Mesenchymal stem cell (in vitro differentiated cells and primary cell): ENCODE results near the gene CDH4.
A peak's percentile ranks its signal among the peaks of the same experiment; 100 is the strongest.

Source experiments
- DNase-seq: peaks from one replicate; pipeline ENCODE4 v3.0.0-alpha.2; 2013
- H2AFZ ChIP-seq: one replicate; pipeline ENCODE4 v1.6.1; 2013; ENCODE audit warnings: low read depth, mild to moderate bottlenecking, control low read depth, inconsistent platforms, low read length, moderate library complexity
- H2AK5ac ChIP-seq: 2 replicates; pipeline ENCODE4 v1.6.1; 2013; ENCODE audit warnings: low read length, moderate library complexity, mild to moderate bottlenecking, inconsistent platforms; ENCODE audit not compliant: severe bottlenecking
- H2BK120ac ChIP-seq: one replicate; pipeline ENCODE4 v1.6.1; 2013; ENCODE audit warnings: low read depth, mild to moderate bottlenecking, inconsistent platforms, low read length, moderate library complexity
- H2BK12ac ChIP-seq, 2 experiments: one replicate each; pipeline ENCODE4 v1.6.1; 2013; ENCODE audit warnings: inconsistent platforms in 2 of 2, low read length in 2 of 2, mild to moderate bottlenecking in 2 of 2, moderate library complexity in 2 of 2, control low read depth in 1 of 2
- H2BK15ac ChIP-seq: one replicate; pipeline ENCODE4 v1.6.1; 2013; ENCODE audit warnings: mild to moderate bottlenecking, low read depth, inconsistent platforms; ENCODE audit not compliant: poor library complexity, severe bottlenecking
- H2BK5ac ChIP-seq: 2 replicates; pipeline ENCODE4 v1.6.1; 2013; ENCODE audit warnings: low read depth, mild to moderate bottlenecking, low read length, control low read depth, inconsistent platforms; ENCODE audit not compliant: poor library complexity, severe bottlenecking
- H3K14ac ChIP-seq, 2 experiments: one replicate each; pipeline ENCODE4 v1.6.1; 2013; ENCODE audit warnings: inconsistent platforms in 2 of 2, low read length in 2 of 2, control low read depth in 1 of 2, mild to moderate bottlenecking in 1 of 2, moderate library complexity in 1 of 2
- H3K18ac ChIP-seq, 2 experiments: one replicate each; pipeline ENCODE4 v1.6.1; 2013; ENCODE audit warnings: inconsistent platforms in 2 of 2, low read length in 2 of 2, control low read depth in 1 of 2, low read depth in 1 of 2, mild to moderate bottlenecking in 1 of 2
- H3K23ac ChIP-seq, 2 experiments: one replicate each; pipeline ENCODE4 v1.6.1; 2013; ENCODE audit warnings: inconsistent platforms in 2 of 2, low read length in 2 of 2, mild to moderate bottlenecking in 2 of 2, moderate library complexity in 2 of 2, control low read depth in 1 of 2
- H3K27ac ChIP-seq: 2 replicates; pipeline ENCODE4 v1.5.1; 2013; ENCODE audit warnings: mild to moderate bottlenecking, moderate library complexity, low read length, control low read depth, inconsistent platforms; ENCODE audit not compliant: poor library complexity, severe bottlenecking
- H3K27me3 ChIP-seq, 2 experiments: 2 replicates each; pipeline versions ENCODE4 v1.6.1 to v1.7.0; 2013; ENCODE audit warnings: low read length in 2 of 2, mild to moderate bottlenecking in 2 of 2, moderate library complexity in 2 of 2, control low read depth in 1 of 2, inconsistent platforms in 1 of 2; ENCODE audit not compliant: control insufficient read depth in 1 of 2, insufficient read depth in 1 of 2
- H3K36me3 ChIP-seq, 2 experiments: 2 replicates each; pipeline versions ENCODE4 v1.6.1 to v1.7.0; 2013; ENCODE audit warnings: low read length in 2 of 2, control low read depth in 1 of 2, inconsistent platforms in 1 of 2, low read depth in 1 of 2, mild to moderate bottlenecking in 1 of 2; ENCODE audit not compliant: insufficient read depth in 2 of 2, control insufficient read depth in 1 of 2
- H3K4ac ChIP-seq, 2 experiments: one replicate each; pipeline ENCODE4 v1.6.1; 2013; ENCODE audit warnings: inconsistent platforms in 2 of 2, low read length in 2 of 2, mild to moderate bottlenecking in 2 of 2, moderate library complexity in 2 of 2, control low read depth in 1 of 2, low read depth in 1 of 2
- H3K4me1 ChIP-seq: 2 replicates; pipeline ENCODE4 v1.6.1; 2013; ENCODE audit warnings: low read depth, low read length, control low read depth; ENCODE audit not compliant: control insufficient read depth, insufficient read depth
- H3K4me2 ChIP-seq: 2 replicates; pipeline ENCODE4 v1.6.1; 2013; ENCODE audit warnings: low read length, mild to moderate bottlenecking, inconsistent platforms; ENCODE audit not compliant: poor library complexity, severe bottlenecking
- H3K4me3 ChIP-seq, 2 experiments: 2 replicates each; pipeline versions ENCODE4 v1.5.1 to v1.7.0; 2013; ENCODE audit warnings: low read length in 2 of 2, mild to moderate bottlenecking in 2 of 2, control low read depth in 1 of 2, low read depth in 1 of 2; ENCODE audit not compliant: insufficient read depth in 1 of 2
- H3K79me1 ChIP-seq: replicated peaks from 2 replicates; pipeline ENCODE4 v1.6.1; 2013; ENCODE audit warnings: mild to moderate bottlenecking, control low read depth, low read length, inconsistent platforms; ENCODE audit not compliant: poor library complexity, severe bottlenecking
- H3K9ac ChIP-seq: 2 replicates; pipeline ENCODE4 v1.7.0; 2013; ENCODE audit warnings: mild to moderate bottlenecking, low read length, moderate library complexity
- H3K9me3 ChIP-seq: 2 replicates; pipeline ENCODE4 v1.7.0; 2013; ENCODE audit warnings: mild to moderate bottlenecking, low read length; ENCODE audit not compliant: control insufficient read depth
- H4K8ac ChIP-seq: one replicate; pipeline ENCODE4 v1.6.1; 2013; ENCODE audit warnings: inconsistent platforms, mild to moderate bottlenecking, low read length, moderate library complexity
- H4K91ac ChIP-seq: one replicate; pipeline ENCODE4 v1.6.1; 2013; ENCODE audit warnings: mild to moderate bottlenecking, low read length, inconsistent platforms
- WGBS: methylation state at CpG from one replicate; pipeline ENCODE4 v1.1.7; 2013; ENCODE audit warnings: mixed read lengths; 5-methylcytosine and 5-hydroxymethylcytosine counted together

CDH4 gene

DNA sequence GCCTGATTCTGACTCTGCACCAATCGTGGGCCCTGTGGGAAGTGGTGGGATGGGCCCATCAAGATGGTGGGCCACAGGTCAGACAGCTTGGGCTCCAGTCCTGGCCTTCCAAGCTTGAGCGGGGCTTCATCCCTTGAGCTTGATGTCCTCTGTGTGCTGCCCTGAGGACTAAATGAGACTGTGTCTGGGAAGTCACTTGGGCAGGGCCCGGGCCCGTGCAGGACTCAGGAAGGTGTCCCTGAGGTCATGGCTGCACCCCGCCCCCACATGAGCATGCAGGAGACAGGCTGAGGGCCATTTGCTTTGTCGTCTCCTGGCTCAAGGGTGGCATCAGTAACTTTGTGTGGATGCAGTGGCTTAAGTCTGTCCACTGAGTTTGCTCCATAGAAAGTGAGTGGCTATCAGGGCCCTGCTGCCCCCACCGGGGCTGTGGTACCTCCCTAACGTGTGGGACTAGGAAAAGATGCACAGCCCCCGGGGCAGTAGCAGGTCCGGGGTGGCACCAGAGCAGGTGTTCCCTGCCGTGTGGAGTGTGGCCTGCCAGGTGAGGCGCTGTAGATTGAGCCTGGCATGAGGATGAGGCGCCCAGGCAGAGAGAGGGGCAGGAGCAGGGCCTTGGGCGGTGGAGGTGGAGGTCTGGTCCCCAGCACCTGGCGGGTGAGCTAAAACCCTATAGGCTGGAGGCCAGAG lies 515.0 kb downstream of the CDH4 start:
- WGBS = 90% methylated on average over 15 of the region's 15 CpGs
- Histone ChIP-seq H3K27ac (no peak overlapping the region), H3K4ac (no peak overlapping the region), H2AK5ac (no peak overlapping the region), H3K9me3 (no peaks in the 10 kb centered on the region), H3K23ac (no peak overlapping the region), H4K91ac (no peak overlapping the region), H4K8ac (no peak overlapping the region), H3K27me3 (peaks cover 18 to 21% of the 10 kb centered on the region in 2 experiments), H3K18ac (no peak overlapping the region), H2BK12ac (no peak overlapping the region), H3K9ac (no peak overlapping the region), H3K79me1 (no peaks in the 10 kb centered on the region), H2BK5ac (no peak overlapping the region), H3K4me2 (no peak overlapping the region), H3K14ac (peak overlapping the region in 1 of 2 experiments; percentile 69), H2BK15ac (no peak overlapping the region), H2BK120ac (no peak overlapping the region), H3K4me3 (no peak overlapping the region), H3K36me3 (no peaks in the 10 kb centered on the region), H3K4me1 (no peaks in the 10 kb centered on the region), H2AFZ (no peak overlapping the region)
- DNase-seq = no peak

DNA sequence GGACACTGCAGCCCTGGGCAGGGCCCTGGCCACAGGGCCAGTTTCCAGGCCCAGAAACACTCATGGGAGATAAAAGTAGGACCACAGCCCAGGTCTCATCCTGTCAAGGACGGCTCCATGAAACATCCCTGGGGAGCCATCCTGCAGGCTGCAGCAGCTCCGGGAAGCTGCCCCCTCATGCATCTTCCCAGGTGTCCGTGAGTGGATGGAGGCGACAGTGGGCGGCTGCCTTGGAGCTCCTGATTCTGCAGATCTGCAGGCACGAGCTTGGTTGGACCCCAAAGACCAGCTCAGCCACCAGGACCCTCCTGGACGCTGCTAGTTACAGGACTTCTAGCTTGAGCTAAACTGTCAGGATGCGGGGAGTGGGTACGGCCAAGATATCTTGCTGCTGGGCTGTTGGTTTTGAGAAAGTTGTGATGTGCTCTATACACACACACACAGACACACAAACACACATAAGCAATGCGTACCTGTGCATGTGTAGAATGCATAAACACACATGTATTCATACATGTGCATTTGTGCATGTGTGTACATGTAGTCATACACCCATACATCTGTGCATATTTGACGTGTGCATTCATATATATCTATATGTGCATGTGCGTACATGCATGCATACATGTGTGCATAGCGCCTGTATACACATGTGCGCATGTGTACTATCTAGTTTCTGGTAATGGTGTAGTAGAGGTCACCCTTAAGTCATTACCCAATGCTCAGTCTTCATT lies 515.9 kb downstream of the CDH4 start:
- no peak overlapping the region for H4K91ac ChIP-seq
- no peak overlapping the region for H3K18ac ChIP-seq
- H3K27me3 ChIP-seq = peaks cover 16 to 18% of the 10 kb centered on the region in 2 experiments
- no peak overlapping the region for H2BK120ac ChIP-seq
- WGBS = 93% methylated on average over 10 of the region's 14 CpGs
- no peak overlapping the region for H2AFZ ChIP-seq
- H3K4me2 ChIP-seq = no peak overlapping the region
- H3K4me1 ChIP-seq = no peaks in the 10 kb centered on the region
- H2AK5ac ChIP-seq = no peak overlapping the region
- no peak overlapping the region for H3K9ac ChIP-seq
- no peaks in the 10 kb centered on the region for H3K79me1 ChIP-seq
- no peak overlapping the region for H2BK12ac ChIP-seq
- no peaks in the 10 kb centered on the region for H3K9me3 ChIP-seq
- no peak overlapping the region for H3K4me3 ChIP-seq
- no peak overlapping the region for H2BK15ac ChIP-seq
- H3K36me3 ChIP-seq = no peaks in the 10 kb centered on the region
- no peak overlapping the region for H3K14ac ChIP-seq
- no peak for DNase-seq
- H4K8ac ChIP-seq = no peak overlapping the region
- H3K4ac ChIP-seq = no peak overlapping the region
- H3K27ac ChIP-seq = no peak overlapping the region
- no peak overlapping the region for H3K23ac ChIP-seq
- no peak overlapping the region for H2BK5ac ChIP-seq

DNA sequence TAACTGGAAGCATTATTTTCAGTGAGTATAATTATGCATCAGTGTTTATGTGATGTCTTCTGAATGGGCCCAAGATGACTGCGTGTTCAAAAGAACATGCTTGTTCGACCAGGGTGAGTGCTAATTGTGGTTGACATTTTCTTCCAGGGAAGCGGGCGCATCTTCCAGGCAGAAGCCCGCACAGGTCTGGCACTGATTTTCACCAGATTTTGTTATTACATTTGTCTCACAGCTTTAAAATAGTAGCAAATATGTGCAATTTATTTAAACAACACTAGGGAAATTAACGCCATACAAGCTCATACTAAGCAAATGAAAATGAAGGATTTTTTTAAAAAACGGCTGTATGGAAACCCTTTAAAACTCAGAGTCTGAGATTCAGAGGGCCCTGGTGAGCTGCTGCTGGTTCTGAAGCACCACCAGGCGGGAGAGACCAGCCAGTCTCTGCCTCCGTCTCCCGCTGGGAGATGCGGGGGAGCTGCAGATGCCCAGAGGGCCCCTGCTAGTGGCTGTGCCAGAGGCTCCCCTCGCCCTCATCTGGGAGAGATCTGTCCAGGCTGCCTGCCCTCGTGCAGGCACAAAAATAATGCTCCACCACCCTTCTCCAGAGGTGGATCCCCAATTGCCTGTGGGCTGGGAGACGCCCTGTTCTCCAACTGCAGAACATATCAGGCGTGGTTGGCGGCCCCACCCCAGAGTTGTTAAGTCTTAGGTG lies 516.7 kb downstream of the CDH4 start:
- Histone ChIP-seq H3K4me1 (no peaks in the 10 kb centered on the region), H4K8ac (no peak overlapping the region), H3K4ac (no peak overlapping the region), H2BK120ac (no peak overlapping the region), H3K14ac (no peak overlapping the region), H3K27ac (no peak overlapping the region), H3K79me1 (no peaks in the 10 kb centered on the region), H3K18ac (no peak overlapping the region), H3K4me3 (no peak overlapping the region), H3K23ac (no peak overlapping the region), H2BK12ac (no peak overlapping the region), H4K91ac (no peak overlapping the region), H2BK15ac (no peak overlapping the region), H2AFZ (no peak overlapping the region), H2AK5ac (no peak overlapping the region), H3K27me3 (peaks cover 13 to 16% of the 10 kb centered on the region in 2 experiments), H2BK5ac (no peak overlapping the region), H3K9ac (no peak overlapping the region), H3K36me3 (no peaks in the 10 kb centered on the region), H3K4me2 (no peak overlapping the region), H3K9me3 (no peaks in the 10 kb centered on the region)
- no peak for DNase-seq
- WGBS = 79% methylated on average over 16 of the region's 16 CpGs

DNA sequence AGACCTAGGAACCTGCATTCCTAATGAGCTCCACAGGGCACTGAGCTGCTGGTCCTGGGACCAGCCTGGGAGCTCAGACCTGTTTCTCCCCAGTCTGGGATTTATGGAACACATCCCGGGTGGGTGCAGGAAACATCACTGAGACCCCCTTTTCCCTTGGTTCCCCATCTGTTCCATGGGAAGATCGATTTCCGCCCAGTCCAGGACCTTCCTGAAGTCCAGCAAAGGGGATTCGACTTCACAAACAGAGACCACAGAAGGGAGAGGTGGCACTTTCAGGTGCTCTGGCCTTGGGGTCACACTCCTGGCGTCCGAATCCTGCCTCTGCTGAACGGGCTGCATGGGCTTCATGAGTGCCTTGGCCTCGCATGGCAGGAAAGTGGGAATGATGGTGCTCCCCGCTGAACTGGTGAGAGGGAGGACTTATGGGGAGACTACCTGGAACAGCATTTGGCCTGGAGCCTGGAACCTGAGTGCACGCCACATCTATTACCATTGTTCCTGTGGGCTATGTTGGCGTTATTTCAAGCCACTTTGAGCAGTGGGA lies 517.3 kb downstream of the CDH4 start:
- no peak for DNase-seq
- no peak overlapping the region for H3K4ac ChIP-seq
- H3K4me1 ChIP-seq = no peaks in the 10 kb centered on the region
- 87% methylated on average over 11 of the region's 11 CpGs for WGBS
- H2BK15ac ChIP-seq = no peak overlapping the region
- H2AK5ac ChIP-seq = no peak overlapping the region
- H3K9ac ChIP-seq = no peak overlapping the region
- H3K9me3 ChIP-seq = no peaks in the 10 kb centered on the region
- H3K36me3 ChIP-seq = no peaks in the 10 kb centered on the region
- no peak overlapping the region for H2BK5ac ChIP-seq
- H2BK120ac ChIP-seq = no peak overlapping the region
- no peak overlapping the region for H3K18ac ChIP-seq
- no peak overlapping the region for H3K14ac ChIP-seq
- peaks cover 9 to 16% of the 10 kb centered on the region in 2 experiments for H3K27me3 ChIP-seq
- no peak overlapping the region for H2BK12ac ChIP-seq
- H3K23ac ChIP-seq = no peak overlapping the region
- H4K8ac ChIP-seq = no peak overlapping the region
- no peak overlapping the region for H3K27ac ChIP-seq
- H3K79me1 ChIP-seq = no peaks in the 10 kb centered on the region
- no peak overlapping the region for H2AFZ ChIP-seq
- no peak overlapping the region for H3K4me2 ChIP-seq
- H3K4me3 ChIP-seq = no peak overlapping the region
- no peak overlapping the region for H4K91ac ChIP-seq
